ENCODE data around the gene GGCT. TPM values are rescaled to one million over a fixed set of nuclear protein-coding genes. Genes with fewer than 3 reads are reported as not detected.
"Not testable (repeated sequence)": the region's sequence is repeated elsewhere in the genome, so short reads cannot be mapped to it uniquely, and the experiment has no call there.

GGCT gene
- total RNA-seq (2014; rRNA removed; shearing (Covaris generic)) = 69.3 and 99.4 TPM in 2 replicates

GRCh38 chr7:30504301-30505173, at the start of gene GGCT:
Gene GGCT, minus strand, starts transcription at chr7:30504829. Its CDS starts 120 bp downstream, at chr7:30504709.
- H3K36me3 ChIP-seq (replicated peaks; ENCODE audit: control insufficient read depth, insufficient read depth, low read length) = peaks cover 2% of the 10 kb centered on the region; the same call in 1 of the 2 replicates
- peak; percentile 98 for DNase-seq

GRCh38 chr7:30553546-30553945, 48.9 kb upstream of the GGCT start:
- Histone ChIP-seq H3K27me3 (ENCODE audit: control insufficient read depth, insufficient read depth, low read length) (no peaks in the 10 kb centered on the region; the same call in 1 of the 2 replicates), H3K4me3 (ENCODE audit: insufficient read depth, low read depth, low read length) (no peak overlapping the region), H3K36me3 (replicated peaks; ENCODE audit: control insufficient read depth, insufficient read depth, low read length) (no peaks in the 10 kb centered on the region)
- no peak for DNase-seq

More at GRCh38 chr7:30504301-30505173, at the start of gene GGCT:
- H3K27me3 ChIP-seq (ENCODE audit: control insufficient read depth, insufficient read depth, low read length) = no peaks in the 10 kb centered on the region
- H3K4me3 ChIP-seq (ENCODE audit: insufficient read depth, low read depth, low read length) = peak within 1 kb of the TSS; percentile 98

GRCh38 chr7:30553141-30553540, 48.5 kb upstream of the GGCT start:
- Histone ChIP-seq H3K4me3 (ENCODE audit: insufficient read depth, low read depth, low read length) (no peak overlapping the region), H3K27me3 (ENCODE audit: control insufficient read depth, insufficient read depth, low read length) (no peaks in the 10 kb centered on the region; the same call in 1 of the 2 replicates), H3K36me3 (replicated peaks; ENCODE audit: control insufficient read depth, insufficient read depth, low read length) (no peaks in the 10 kb centered on the region)
- DNase-seq = no peak

GRCh38 chr7:30552330-30552729, 47.7 kb upstream of the GGCT start:
- H3K27me3 ChIP-seq (ENCODE audit: control insufficient read depth, insufficient read depth, low read length) = no peaks in the 10 kb centered on the region; the same call in 1 of the 2 replicates
- no peaks in the 10 kb centered on the region for H3K36me3 ChIP-seq (replicated peaks; ENCODE audit: control insufficient read depth, insufficient read depth, low read length)
- no peak overlapping the region for H3K4me3 ChIP-seq (ENCODE audit: insufficient read depth, low read depth, low read length)
- no peak for DNase-seq

- no peak for DNase-seq
- no peak overlapping the region for H3K4me3 ChIP-seq (ENCODE audit: insufficient read depth, low read depth, low read length)
- no peaks in the 10 kb centered on the region for H3K36me3 ChIP-seq (replicated peaks; ENCODE audit: control insufficient read depth, insufficient read depth, low read length)
- peaks cover 2% of the 10 kb centered on the region; the same call in 1 of the 2 replicates for H3K27me3 ChIP-seq (ENCODE audit: control insufficient read depth, insufficient read depth, low read length)
Observed at GRCh38 chr7:30549931-30550493, 45.4 kb upstream of the GGCT start.

GRCh38 chr7:30548845-30549244, 44.2 kb upstream of the GGCT start:
- peak; percentile 74 for DNase-seq
- Histone ChIP-seq H3K27me3 (ENCODE audit: control insufficient read depth, insufficient read depth, low read length) (peaks cover 2% of the 10 kb centered on the region; the same call in 1 of the 2 replicates), H3K36me3 (replicated peaks; ENCODE audit: control insufficient read depth, insufficient read depth, low read length) (no peaks in the 10 kb centered on the region), H3K4me3 (ENCODE audit: insufficient read depth, low read depth, low read length) (no peak overlapping the region)

GRCh38 chr7:30546596-30546995, 42.0 kb upstream of the GGCT start:
- no peaks in the 10 kb centered on the region for H3K36me3 ChIP-seq (replicated peaks; ENCODE audit: control insufficient read depth, insufficient read depth, low read length)
- H3K27me3 ChIP-seq (ENCODE audit: control insufficient read depth, insufficient read depth, low read length) = peaks cover 2% of the 10 kb centered on the region; the same call in 1 of the 2 replicates
- no peak for DNase-seq
- H3K4me3 ChIP-seq (ENCODE audit: insufficient read depth, low read depth, low read length) = no peak overlapping the region

- no peak overlapping the region for H3K4me3 ChIP-seq (ENCODE audit: insufficient read depth, low read depth, low read length)
- H3K36me3 ChIP-seq (replicated peaks; ENCODE audit: control insufficient read depth, insufficient read depth, low read length) = no peaks in the 10 kb centered on the region
- no peak for DNase-seq
- H3K27me3 ChIP-seq (ENCODE audit: control insufficient read depth, insufficient read depth, low read length) = peaks cover 2% of the 10 kb centered on the region; the same call in 1 of the 2 replicates
Observed at GRCh38 chr7:30545791-30546555, 41.3 kb upstream of the GGCT start.

GRCh38 chr7:30543813-30544525, 39.3 kb upstream of the GGCT start:
- no peak overlapping the region for H3K4me3 ChIP-seq (ENCODE audit: insufficient read depth, low read depth, low read length)
- peaks cover 2% of the 10 kb centered on the region; the same call in 1 of the 2 replicates for H3K27me3 ChIP-seq (ENCODE audit: control insufficient read depth, insufficient read depth, low read length)
- H3K36me3 ChIP-seq (replicated peaks; ENCODE audit: control insufficient read depth, insufficient read depth, low read length) = no peaks in the 10 kb centered on the region
- no peak for DNase-seq

- not testable (repeated sequence) for DNase-seq; H3K36me3 ChIP-seq (replicated peaks; ENCODE audit: control insufficient read depth, insufficient read depth, low read length); H3K27me3 ChIP-seq (ENCODE audit: control insufficient read depth, insufficient read depth, low read length); H3K4me3 ChIP-seq (ENCODE audit: insufficient read depth, low read depth, low read length)
Observed at GRCh38 chr7:30543115-30543514, 38.5 kb upstream of the GGCT start.

- Histone ChIP-seq H3K4me3 (ENCODE audit: insufficient read depth, low read depth, low read length) (no peak overlapping the region), H3K36me3 (replicated peaks; ENCODE audit: control insufficient read depth, insufficient read depth, low read length) (no peaks in the 10 kb centered on the region), H3K27me3 (ENCODE audit: control insufficient read depth, insufficient read depth, low read length) (no peaks in the 10 kb centered on the region)
- DNase-seq = no peak
Observed at GRCh38 chr7:30533886-30534285, 29.3 kb upstream of the GGCT start.

- Histone ChIP-seq H3K27me3 (ENCODE audit: control insufficient read depth, insufficient read depth, low read length) (no peaks in the 10 kb centered on the region), H3K36me3 (replicated peaks; ENCODE audit: control insufficient read depth, insufficient read depth, low read length) (no peaks in the 10 kb centered on the region), H3K4me3 (ENCODE audit: insufficient read depth, low read depth, low read length) (no peak overlapping the region)
- DNase-seq = no peak
Observed at GRCh38 chr7:30531286-30531685, 26.7 kb upstream of the GGCT start.

GRCh38 chr7:30530373-30530772, 25.7 kb upstream of the GGCT start:
- no peak for DNase-seq
- Histone ChIP-seq H3K27me3 (ENCODE audit: control insufficient read depth, insufficient read depth, low read length) (no peaks in the 10 kb centered on the region), H3K36me3 (replicated peaks; ENCODE audit: control insufficient read depth, insufficient read depth, low read length) (no peaks in the 10 kb centered on the region), H3K4me3 (ENCODE audit: insufficient read depth, low read depth, low read length) (no peak overlapping the region)

GRCh38 chr7:30528779-30529178, 24.1 kb upstream of the GGCT start:
- Histone ChIP-seq H3K27me3 (ENCODE audit: control insufficient read depth, insufficient read depth, low read length) (no peaks in the 10 kb centered on the region), H3K4me3 (ENCODE audit: insufficient read depth, low read depth, low read length) (no peak overlapping the region), H3K36me3 (replicated peaks; ENCODE audit: control insufficient read depth, insufficient read depth, low read length) (no peaks in the 10 kb centered on the region)
- no peak for DNase-seq
